ENCODE data around the gene FGF12. TPM values are rescaled to one million over a fixed set of nuclear protein-coding genes. Genes with fewer than 3 reads are reported as not detected.

The FGF12 gene
- polyA plus RNA-seq, 2 of the 4 experiments (the other 2 are of a cell fraction), result 0.63 to 1.1 TPM

- FAIRE-seq, result no peak
- ChIA-PET CTCF (no interaction called here), POLR2A (no interaction called here)
- TF ChIP-seq MAZ (IDR thresholded peaks at IDR 0.05; ENCODE audit: borderline replicate concordance, low read depth, low read length) (no peak), GATA3 (IDR thresholded peaks at IDR 0.05; ENCODE audit: borderline replicate concordance) (no peak), EP300 (IDR thresholded peaks at IDR 0.05) (no peak), FOSB (CRISPR knock-in tag; IDR thresholded peaks at IDR 0.05) (no peak), ZC3H11A (IDR thresholded peaks at IDR 0.05) (no peak), RAD21 (conservative IDR thresholded peaks at IDR 0.05 in 1 of 2, IDR thresholded peaks at IDR 0.05 in 1 of 2) (no peak), ZSCAN20 (CRISPR knock-in tag; IDR thresholded peaks at IDR 0.05) (no peak), RNF2 (IDR thresholded peaks at IDR 0.05; ENCODE audit: borderline replicate concordance, low read depth) (no peak), CHD2 (IDR thresholded peaks at IDR 0.05; ENCODE audit: low read length, partially characterized antibody) (no peak), CBX2 (IDR thresholded peaks at IDR 0.05; ENCODE audit: borderline replicate concordance, low read depth) (no peak), MYC (IDR thresholded peaks at IDR 0.05; ENCODE audit: borderline replicate concordance, low read length) (no peak), BCL3 (IDR thresholded peaks at IDR 0.05) (no peak), ELK1 (IDR thresholded peaks at IDR 0.05; ENCODE audit: low read depth, low read length) (no peak), EHMT2 (IDR thresholded peaks at IDR 0.05; ENCODE audit: low read depth) (no peak), HMGXB4 (CRISPR knock-in tag; IDR thresholded peaks at IDR 0.05; ENCODE audit: borderline replicate concordance) (no peak), SMC3 (IDR thresholded peaks at IDR 0.05) (no peak), TFCP2L1 (CRISPR knock-in tag; IDR thresholded peaks at IDR 0.05) (no peak)
- Histone ChIP-seq H3K9me3 (no peaks in the 10 kb centered on the region), H3K27ac (no peak overlapping the region), H3K4me2 (no peak overlapping the region), H3K4me1 (no peaks in the 10 kb centered on the region), H3K4me3 (no peak overlapping the region)
- 23% methylated on average over 2 of the region's 2 CpGs for WGBS (ENCODE audit: missing lambda C conversion rate)
- ATAC-seq, result no peak
- no peak for DNase-seq (ENCODE audit: low read depth in 1 of 2, low spot score in 1 of 2)
Observed at GRCh38 chr3:192371870-192372400, 355.4 kb downstream of the FGF12 start.

GRCh38 chr3:192367616-192368015 is 359.7 kb downstream of the FGF12 start:
- Histone ChIP-seq H3K4me1 (no peaks in the 10 kb centered on the region), H3K9me3 (no peaks in the 10 kb centered on the region), H3K4me3 (no peak overlapping the region), H3K4me2 (no peak overlapping the region), H3K27ac (no peak overlapping the region)
- FAIRE-seq, result no peak
- 16% methylated on average over 5 of the region's 5 CpGs for WGBS (ENCODE audit: missing lambda C conversion rate)
- TF ChIP-seq HEYL (CRISPR knock-in tag; IDR thresholded peaks at IDR 0.05) (no peak), SREBF2 (IDR thresholded peaks at IDR 0.05) (no peak), FOSB (CRISPR knock-in tag; IDR thresholded peaks at IDR 0.05) (no peak), BHLHE40 (IDR thresholded peaks at IDR 0.05; ENCODE audit: low read depth, low read length) (no peak), JUN (IDR thresholded peaks at IDR 0.05) (no peak), GATA3 (IDR thresholded peaks at IDR 0.05; ENCODE audit: borderline replicate concordance) (no peak), CTCF (IDR thresholded peaks at IDR 0.05) (no peak), TFCP2L1 (CRISPR knock-in tag; IDR thresholded peaks at IDR 0.05) (no peak), RCOR1 (IDR thresholded peaks at IDR 0.05; ENCODE audit: low read depth, low read length) (no peak), MAX (IDR thresholded peaks at IDR 0.05) (no peak), FOSL2 (IDR thresholded peaks at IDR 0.05) (no peak), FOSL2 (CRISPR knock-in tag; IDR thresholded peaks at IDR 0.05) (no peak), PBX3 (IDR thresholded peaks at IDR 0.05) (no peak)
- ChIA-PET CTCF (interaction anchor here (1.3 kb wide), 1 partner anchor 200 kb away, joined by 3 read pairs; no protein-coding TSS in a partner anchor), POLR2A (no interaction called here)
- DNase-seq (ENCODE audit: low read depth in 1 of 2, low spot score in 1 of 2), result no peak
- ATAC-seq, result no peak

Data from A549 (cell line).